NCI-H226 (cell line): Measurements from ENCODE around the gene ASIC2.
"Not testable (repeated sequence)": the region's sequence is repeated elsewhere in the genome, so short reads cannot be mapped to it uniquely, and the experiment has no call there.

Experiments used
- DNase-seq: peaks from one replicate; pipeline ENCODE4 v3.0.0-alpha.2; 2015

ASIC2 gene

DNA sequence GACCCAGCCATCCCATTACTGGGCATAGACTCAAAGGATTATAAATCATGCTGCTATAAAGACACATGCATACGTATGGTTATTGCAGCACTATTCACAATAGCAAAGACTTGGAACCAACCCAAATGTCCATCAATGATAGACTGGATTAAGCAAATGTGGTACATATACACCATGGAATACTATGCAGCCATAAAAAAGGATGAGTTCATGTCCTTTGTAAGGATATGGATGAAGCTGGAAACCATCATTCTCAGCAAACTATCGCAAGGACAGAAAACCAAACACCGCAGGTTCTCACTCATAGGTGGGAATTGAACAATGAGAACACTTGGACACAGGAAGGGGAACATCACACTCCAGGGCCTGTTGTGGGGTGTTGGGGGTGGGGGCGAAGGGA lies 323.9 kb downstream of the ASIC2 start:
- DNase-seq = not testable (repeated sequence)

DNA sequence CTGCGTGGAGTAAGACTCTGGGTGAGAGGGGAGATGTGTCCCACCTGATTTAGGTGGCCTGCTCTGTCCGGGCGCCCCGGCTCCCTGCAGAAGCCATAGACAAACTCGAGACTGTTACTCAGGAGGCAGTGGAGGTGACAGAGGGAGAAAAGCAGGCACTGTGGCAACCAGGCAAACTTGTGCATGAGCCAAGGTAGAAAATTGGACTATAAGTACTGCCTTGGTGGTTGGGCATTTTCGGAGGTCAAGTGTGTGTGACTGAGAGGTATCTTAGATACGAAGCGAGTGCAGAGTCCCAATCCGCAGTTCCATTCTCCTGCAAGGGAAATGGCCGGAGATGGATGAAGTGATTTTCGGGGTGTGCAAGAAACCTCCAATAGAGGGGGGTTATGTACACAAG lies 328.6 kb downstream of the ASIC2 start:
- DNase-seq = no peak
